Uterus (tissue), 4 donors: ENCODE results near the gene FAM237B. TPM values are rescaled to one million over a fixed set of nuclear protein-coding genes. Genes with fewer than 3 reads are reported as not detected.
A peak's percentile ranks its signal among the peaks of the same experiment; 100 is the strongest.
"Not testable (repeated sequence)": the region's sequence is repeated elsewhere in the genome, so short reads cannot be mapped to it uniquely, and the experiment has no call there.

Experiments used
- DNase-seq, 2 donors: peaks; one replicate each; pipeline ENCODE4 v3.0.0-alpha.2; 2019 to 2020
- H3K27ac ChIP-seq, 2 donors: fragments of 200-600 bp; sonication (generic); 1 replicate in 1 of 2; 2 replicates in 1 of 2; pipeline ENCODE4 v1.5.1; 2016 to 2018
- H3K27me3 ChIP-seq, 2 donors: fragments of 200-600 bp; sonication (generic); one replicate each; pipeline ENCODE4 v1.5.1; 2018 to 2019; ENCODE audit warnings: control low read depth in 1 of 2
- H3K36me3 ChIP-seq, 2 donors: fragments of 200-600 bp; sonication (generic); one replicate each; pipeline ENCODE4 v1.5.1; 2019; ENCODE audit warnings: control low read depth in 1 of 2
- H3K4me1 ChIP-seq, 2 donors: fragments of 200-600 bp; sonication (generic); one replicate each; pipeline ENCODE4 v1.5.1; 2018 to 2019; ENCODE audit warnings: control low read depth in 1 of 2
- H3K4me3 ChIP-seq, 2 donors: fragments of 200-600 bp; sonication (generic); 1 replicate in 1 of 2; 2 replicates in 1 of 2; pipeline ENCODE4 v1.5.1; 2018 to 2019; ENCODE audit warnings: mild to moderate bottlenecking in 1 of 2
- H3K9me3 ChIP-seq, 2 donors: fragments of 200-600 bp; sonication (generic); one replicate each; pipeline ENCODE4 v1.5.1; 2019; ENCODE audit warnings: control low read depth in 1 of 2
- POLR2A ChIP-seq, 2 donors: fragments of 450-650 bp; IDR thresholded peaks; one replicate each; pipeline ENCODE4 v1.6.1; 2016; ENCODE audit warnings: antibody characterized with exemption in 2 of 2, mild to moderate bottlenecking in 1 of 2, moderate library complexity in 1 of 2
- intact Hi-C: fragments of 100-400 bp; cut with DNase I; formaldehyde crosslinking; loops from one replicate; pipeline ENCODE4 v1.15.1; 2023; ENCODE audit warnings: low total_unique reads
- total RNA-seq, 4 donors: library from RNA; depleted of rRNA in 3 of 4; stranded (reverse); fragments of >200 nt in 3 of 4; gene quantifications; one replicate each; pipeline versions ENCODE4 v1.1.0 to v1.2.4, GENCODE V29; 2014 to 2023
- TF ChIP-seq, protein P1 (sequence below), 4 experiments: fragments of 200-600 bp in 2 of 4; fragments of 450-650 bp in 2 of 4; sonication (generic) in 2 of 4; IDR thresholded peaks; one replicate each; pipeline ENCODE4 v1.5.1; 2016 to 2019; ENCODE audit warnings: antibody characterized with exemption in 4 of 4, mild to moderate bottlenecking in 2 of 4, moderate library complexity in 1 of 4
- donor health status: DM: yes; HTN: yes; CAD: no.

Gene FAM237B
- total RNA-seq, 4 donors from 2014 or later, result not detected

- intact Hi-C loops, result no loop called here
- Histone ChIP-seq H3K9me3 (no peaks in the 10 kb centered on the region), H3K27me3 (no peaks in the 10 kb centered on the region), H3K4me1 (no peaks in the 10 kb centered on the region), H3K27ac (peak overlapping the region; percentile 85 to 88), H3K4me3 (peak overlapping the region; percentile 70 to 72), H3K36me3 (no peaks in the 10 kb centered on the region)
- no peak for DNase-seq
- TF ChIP-seq, protein P1, sequence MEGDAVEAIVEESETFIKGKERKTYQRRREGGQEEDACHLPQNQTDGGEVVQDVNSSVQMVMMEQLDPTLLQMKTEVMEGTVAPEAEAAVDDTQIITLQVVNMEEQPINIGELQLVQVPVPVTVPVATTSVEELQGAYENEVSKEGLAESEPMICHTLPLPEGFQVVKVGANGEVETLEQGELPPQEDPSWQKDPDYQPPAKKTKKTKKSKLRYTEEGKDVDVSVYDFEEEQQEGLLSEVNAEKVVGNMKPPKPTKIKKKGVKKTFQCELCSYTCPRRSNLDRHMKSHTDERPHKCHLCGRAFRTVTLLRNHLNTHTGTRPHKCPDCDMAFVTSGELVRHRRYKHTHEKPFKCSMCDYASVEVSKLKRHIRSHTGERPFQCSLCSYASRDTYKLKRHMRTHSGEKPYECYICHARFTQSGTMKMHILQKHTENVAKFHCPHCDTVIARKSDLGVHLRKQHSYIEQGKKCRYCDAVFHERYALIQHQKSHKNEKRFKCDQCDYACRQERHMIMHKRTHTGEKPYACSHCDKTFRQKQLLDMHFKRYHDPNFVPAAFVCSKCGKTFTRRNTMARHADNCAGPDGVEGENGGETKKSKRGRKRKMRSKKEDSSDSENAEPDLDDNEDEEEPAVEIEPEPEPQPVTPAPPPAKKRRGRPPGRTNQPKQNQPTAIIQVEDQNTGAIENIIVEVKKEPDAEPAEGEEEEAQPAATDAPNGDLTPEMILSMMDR (IDR thresholded peaks at IDR 0.05), result no peak
- TF ChIP-seq POLR2A (IDR thresholded peaks at IDR 0.05), result no peak
These were observed 24.7 kb upstream of the FAM237B start for GRCh38 chr7:90345595-90346335.

DNA sequence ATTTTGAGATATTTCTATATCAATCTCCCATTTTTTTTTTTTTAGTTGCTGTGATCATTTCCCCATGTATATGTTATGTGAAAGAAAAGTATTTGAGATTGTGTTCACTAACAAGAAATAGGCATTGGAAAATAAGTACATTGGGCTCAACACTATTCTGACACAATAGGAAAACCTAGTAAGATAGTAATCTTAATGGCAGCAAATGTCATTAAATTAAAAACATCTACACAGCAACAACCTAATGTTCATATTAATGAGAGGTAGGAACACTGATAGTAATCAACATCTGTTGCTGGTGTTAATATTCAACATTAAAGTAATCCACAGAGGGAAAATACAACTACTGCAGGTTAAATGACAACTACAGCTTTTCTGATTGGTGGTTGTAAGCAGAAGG, 23.9 kb upstream of the FAM237B start:
- H3K4me1 ChIP-seq, result no peaks in the 10 kb centered on the region
- peak overlapping the region; percentile 85 to 88 for H3K27ac ChIP-seq
- no peaks in the 10 kb centered on the region for H3K27me3 ChIP-seq
- no peaks in the 10 kb centered on the region for H3K36me3 ChIP-seq
- no peaks in the 10 kb centered on the region for H3K9me3 ChIP-seq
- no peak for DNase-seq
- no peak overlapping the region for H3K4me3 ChIP-seq
- TF ChIP-seq, protein P1 (IDR thresholded peaks at IDR 0.05), result no peak
- no peak for TF ChIP-seq POLR2A (IDR thresholded peaks at IDR 0.05)
- intact Hi-C loops, result no loop called here

DNA sequence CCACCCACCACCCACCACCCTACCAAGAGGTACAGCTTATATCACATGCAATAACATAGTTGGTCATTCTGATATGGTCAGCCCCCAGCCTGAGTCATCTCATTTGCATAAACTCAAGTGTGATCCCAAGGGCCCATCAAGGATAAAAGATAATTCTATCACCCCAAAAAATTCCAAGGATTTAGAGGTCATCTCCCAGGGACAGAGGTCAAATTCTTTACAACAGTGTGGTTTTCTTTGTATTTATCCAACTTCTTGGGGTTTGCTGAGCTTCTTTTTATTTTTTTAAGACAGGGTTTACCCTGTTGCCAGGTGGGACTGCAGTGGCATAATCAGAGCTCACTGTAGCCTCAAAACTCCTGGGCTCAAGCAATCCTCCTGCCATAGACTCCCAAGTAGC, 16.0 kb upstream of the FAM237B start:
- no peaks in the 10 kb centered on the region for H3K9me3 ChIP-seq
- H3K4me3 ChIP-seq, result no peak overlapping the region
- intact Hi-C loops, result no loop called here
- H3K36me3 ChIP-seq, result no peaks in the 10 kb centered on the region
- DNase-seq, result no peak
- TF ChIP-seq POLR2A (IDR thresholded peaks at IDR 0.05), result no peak
- TF ChIP-seq, protein P1 (IDR thresholded peaks at IDR 0.05), result no peak
- H3K27me3 ChIP-seq, result no peaks in the 10 kb centered on the region
- no peak overlapping the region for H3K27ac ChIP-seq
- H3K4me1 ChIP-seq, result no peaks in the 10 kb centered on the region

DNA sequence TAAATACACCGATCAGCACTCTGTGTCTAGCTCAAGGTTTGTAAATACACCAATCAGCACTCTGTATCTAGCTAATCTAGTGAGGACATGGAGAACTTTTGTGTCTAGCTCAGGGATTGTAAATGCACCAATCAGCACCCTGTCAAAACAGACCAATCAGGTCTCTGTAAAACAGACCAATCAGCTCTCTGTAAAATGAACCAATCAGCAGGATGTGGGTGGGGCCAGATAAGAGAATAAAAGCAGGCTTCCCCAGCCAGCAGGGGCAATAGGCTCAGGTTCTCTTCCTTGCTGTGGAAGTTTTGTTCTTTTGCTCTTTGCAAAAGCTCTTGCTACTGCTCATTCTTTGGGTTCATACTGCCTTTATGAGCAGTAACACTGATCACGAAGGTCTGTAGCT, 13.8 kb upstream of the FAM237B start:
- intact Hi-C loops, H3K36me3 ChIP-seq, H3K4me3 ChIP-seq, H3K4me1 ChIP-seq, H3K9me3 ChIP-seq, DNase-seq, H3K27ac ChIP-seq, H3K27me3 ChIP-seq: not testable (repeated sequence)

GRCh38 chr7:90334193-90334843, 13.2 kb upstream of the FAM237B start:
- TF ChIP-seq POLR2A (IDR thresholded peaks at IDR 0.05), result no peak
- TF ChIP-seq, protein P1 (IDR thresholded peaks at IDR 0.05), result no peak
- Histone ChIP-seq H3K36me3 (no peaks in the 10 kb centered on the region), H3K27me3 (no peaks in the 10 kb centered on the region), H3K4me3 (no peak overlapping the region), H3K27ac (no peak overlapping the region), H3K4me1 (no peaks in the 10 kb centered on the region), H3K9me3 (no peaks in the 10 kb centered on the region)
- no peak for DNase-seq
- intact Hi-C loops, result no loop called here
